WTC11 (cell line): Measurements from ENCODE around the gene IFNA16. TPM values are rescaled to one million over a fixed set of nuclear protein-coding genes. Genes with fewer than 3 reads are reported as not detected.

ENCODE experiments used
- ATAC-seq: fragments of 200-7000 bp; cut with Tn5 transposase; 2 replicates; pipeline ENCODE4 v1.10.0; 2021; ENCODE audit warnings: mild to moderate bottlenecking, moderate library complexity
- CTCF ChIA-PET: fragments of 300-600 bp; sonication (Branson Sonifier 250); formaldehyde crosslinking; loops from one replicate; lab custom pipeline; 2021; ENCODE audit warnings: antibody characterized with exemption; lab: Charles Lee
- POLR2A ChIA-PET: fragments of 350-600 bp; sonication (Branson Sonifier 250); formaldehyde crosslinking; loops from one replicate; lab custom pipeline; 2021; ENCODE audit warnings: antibody characterized with exemption; lab: Charles Lee
- DNase-seq: peaks from one replicate; pipeline ENCODE4 v3.0.0; 2021; ENCODE audit warnings: low spot score
- H3K27ac Mint-ChIP-seq: 2 replicates; pipeline ENCODE4 v1.8.0; 2021; ENCODE audit warnings: mixed read lengths
- H3K27me3 Mint-ChIP-seq: 2 replicates; pipeline ENCODE4 v1.8.0; 2021; ENCODE audit warnings: low read depth, mild to moderate bottlenecking, moderate library complexity, mixed read lengths
- H3K36me3 Mint-ChIP-seq: 2 replicates; pipeline ENCODE4 v1.8.0; 2021; ENCODE audit warnings: mixed read lengths
- H3K4me1 Mint-ChIP-seq: 2 replicates; pipeline ENCODE4 v1.8.0; 2022; ENCODE audit warnings: mixed read lengths
- H3K4me3 Mint-ChIP-seq: 2 replicates; pipeline ENCODE4 v1.8.0; 2021; ENCODE audit warnings: mild to moderate bottlenecking, moderate library complexity, mixed read lengths
- H3K9me3 Mint-ChIP-seq: 2 replicates; pipeline ENCODE4 v1.8.0; 2021; ENCODE audit warnings: mixed read lengths
- ATF1 ChIP-seq: sonication (generic); formaldehyde crosslinking; IDR thresholded peaks from 2 replicates; pipeline ENCODE4 v1.8.1; 2023; ENCODE audit warnings: mild to moderate bottlenecking, moderate library complexity, missing genetic modification reagents
- EMX1 ChIP-seq: fragments of 250-450 bp; sonication (Bioruptor Pico); IDR thresholded peaks from 2 replicates; pipeline ENCODE4 v1.8.0; 2021; ENCODE audit warnings: mild to moderate bottlenecking
- FOXJ3 ChIP-seq: sonication (generic); formaldehyde crosslinking; IDR thresholded peaks from 2 replicates; pipeline ENCODE4 v1.9.0; 2021; ENCODE audit warnings: missing genetic modification reagents, mild to moderate bottlenecking, borderline replicate concordance
- FOXK1 ChIP-seq: sonication (generic); formaldehyde crosslinking; IDR thresholded peaks from 2 replicates; pipeline ENCODE4 v1.8.0; 2022; ENCODE audit warnings: mild to moderate bottlenecking, moderate library complexity, missing genetic modification reagents
- HMGA2 ChIP-seq: fragments of 250-450 bp; sonication (Bioruptor Pico); IDR thresholded peaks from 2 replicates; pipeline ENCODE4 v1.4.0; 2021; ENCODE audit warnings: mild to moderate bottlenecking, moderate library complexity
- JAZF1 ChIP-seq: fragments of 250-450 bp; sonication (Bioruptor Pico); IDR thresholded peaks from 2 replicates; pipeline ENCODE4 v1.9.0; 2021; ENCODE audit warnings: moderate library complexity, mild to moderate bottlenecking, inconsistent platforms
- KAT7 ChIP-seq: sonication (generic); formaldehyde crosslinking; IDR thresholded peaks from 2 replicates; pipeline ENCODE4 v1.8.1; 2023; ENCODE audit warnings: missing genetic modification reagents, mild to moderate bottlenecking, borderline replicate concordance
- NFE2L1 ChIP-seq: sonication (generic); formaldehyde crosslinking; IDR thresholded peaks from 2 replicates; pipeline ENCODE4 v1.8.1; 2023; ENCODE audit warnings: missing genetic modification reagents
- NR3C1 ChIP-seq: sonication (generic); formaldehyde crosslinking; conservative IDR thresholded peaks from 2 replicates; pipeline ENCODE4 v1.8.1; 2023; ENCODE audit warnings: low read depth, mild to moderate bottlenecking, missing genetic modification reagents
- SMAD3 ChIP-seq: sonication (generic); formaldehyde crosslinking; IDR thresholded peaks from 2 replicates; pipeline ENCODE4 v1.8.0; 2022; ENCODE audit warnings: missing genetic modification reagents, mild to moderate bottlenecking, borderline replicate concordance
- SOX15 ChIP-seq: fragments of 250-450 bp; sonication (Bioruptor Pico); IDR thresholded peaks from 2 replicates; pipeline ENCODE4 v1.9.0; 2021; ENCODE audit warnings: mild to moderate bottlenecking
- SP1 ChIP-seq: sonication (generic); formaldehyde crosslinking; conservative IDR thresholded peaks from 2 replicates; pipeline ENCODE4 v1.8.1; 2022; ENCODE audit warnings: missing genetic modification reagents
- ZBTB21 ChIP-seq: sonication (generic); formaldehyde crosslinking; IDR thresholded peaks from 2 replicates; pipeline ENCODE4 v1.8.1; 2023; ENCODE audit warnings: mild to moderate bottlenecking, missing genetic modification reagents, borderline replicate concordance
- ZNF219 ChIP-seq: sonication (generic); formaldehyde crosslinking; IDR thresholded peaks from 2 replicates; pipeline ENCODE4 v1.8.0; 2023; ENCODE audit warnings: missing genetic modification reagents, mild to moderate bottlenecking, borderline replicate concordance
- ZNF232 ChIP-seq: sonication (generic); formaldehyde crosslinking; IDR thresholded peaks from 2 replicates; pipeline ENCODE4 v1.8.0; 2022; ENCODE audit warnings: mild to moderate bottlenecking, missing genetic modification reagents
- ZNF396 ChIP-seq: fragments of 250-450 bp; sonication (Bioruptor Pico); IDR thresholded peaks from 2 replicates; pipeline ENCODE4 v1.8.0; 2021; ENCODE audit warnings: mild to moderate bottlenecking, moderate library complexity, borderline replicate concordance
- total RNA-seq: library from RNA; stranded (reverse); gene quantifications from 3 replicates; pipeline ENCODE4 v1.2.3, GENCODE V29; 2021
- TF ChIP-seq, protein P1 (sequence below): sonication (generic); formaldehyde crosslinking; conservative IDR thresholded peaks from 2 replicates; pipeline ENCODE4 v1.8.1; 2022; ENCODE audit warnings: mild to moderate bottlenecking, missing genetic modification reagents
- TF ChIP-seq, protein P2 (sequence below): sonication (generic); formaldehyde crosslinking; IDR thresholded peaks from 2 replicates; pipeline ENCODE4 v1.8.1; 2022; ENCODE audit warnings: low read depth, mild to moderate bottlenecking, moderate library complexity, missing genetic modification reagents, borderline replicate concordance
- TF ChIP-seq, protein P3 (sequence below): sonication (generic); formaldehyde crosslinking; IDR thresholded peaks from 2 replicates; pipeline ENCODE4 v1.8.1; 2022; ENCODE audit warnings: missing genetic modification reagents, borderline replicate concordance
- TF ChIP-seq, protein P4 (sequence below): sonication (generic); formaldehyde crosslinking; IDR thresholded peaks from 2 replicates; pipeline ENCODE4 v1.8.0; 2022; ENCODE audit warnings: mild to moderate bottlenecking, missing genetic modification reagents
- TF ChIP-seq, protein P5 (sequence below): fragments of 250-450 bp; sonication (Bioruptor Pico); IDR thresholded peaks from 2 replicates; pipeline ENCODE4 v1.9.0; 2021; ENCODE audit warnings: mild to moderate bottlenecking
- TF ChIP-seq, protein P6 (sequence below): fragments of 250-450 bp; sonication (Bioruptor Pico); IDR thresholded peaks from 2 replicates; pipeline ENCODE4 v1.9.0; 2021; ENCODE audit warnings: mild to moderate bottlenecking, borderline replicate concordance
- TF ChIP-seq, protein P7 (sequence below): sonication (generic); formaldehyde crosslinking; IDR thresholded peaks from 2 replicates; pipeline ENCODE4 v1.8.0; 2023; ENCODE audit warnings: missing genetic modification reagents
- TF ChIP-seq, protein P8 (sequence below): sonication (generic); formaldehyde crosslinking; IDR thresholded peaks from 2 replicates; pipeline ENCODE4 v1.8.1; 2022; ENCODE audit warnings: mild to moderate bottlenecking, missing genetic modification reagents, moderate library complexity, borderline replicate concordance
- TF ChIP-seq, protein P9 (sequence below): sonication (generic); formaldehyde crosslinking; IDR thresholded peaks from 2 replicates; pipeline ENCODE4 v1.8.1; 2023; ENCODE audit warnings: mild to moderate bottlenecking, missing genetic modification reagents, moderate library complexity

IFNA16 gene
- total RNA-seq, 1 experiment from 2014 or later, result not detected

DNA sequence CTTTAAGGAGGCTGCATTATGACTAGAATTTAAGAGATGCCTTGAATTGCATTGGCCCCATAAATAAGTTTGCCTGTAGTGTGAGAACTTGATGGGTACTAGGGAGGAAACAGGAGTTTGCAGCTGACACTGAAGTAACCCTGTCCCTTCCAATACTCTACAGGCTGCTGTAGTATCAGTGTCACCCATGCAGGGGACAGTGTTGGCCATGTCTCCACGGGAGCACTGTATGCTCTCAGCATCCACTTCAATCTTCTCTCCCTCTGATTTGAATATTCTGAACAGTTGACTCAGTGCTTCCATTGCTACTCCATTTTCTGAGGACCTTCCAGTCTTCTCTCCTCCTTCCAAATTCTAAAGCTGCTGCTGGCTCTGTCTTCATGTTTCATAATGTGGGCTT lies 34.1 kb upstream of the IFNA16 start:
- Mint-ChIP-seq H3K4me1 (peaks cover 17% of the 10 kb centered on the region), H3K9me3 (no peaks in the 10 kb centered on the region), H3K27me3 (peaks cover 16% of the 10 kb centered on the region), H3K27ac (no peak overlapping the region), H3K36me3 (no peaks in the 10 kb centered on the region), H3K4me3 (no peak overlapping the region)
- POLR2A ChIA-PET, result no interaction called here
- CTCF ChIA-PET, result interaction anchor here (0.6 to 4.7 kb wide), 10 partner anchors 15 to 215 kb away, joined by 3 to 25 read pairs (median 4); no protein-coding TSS in a partner anchor
- no peak for TF ChIP-seq NFE2L1
- no peak for TF ChIP-seq SOX15 (CRISPR knock-in tag)
- TF ChIP-seq, protein P1, sequence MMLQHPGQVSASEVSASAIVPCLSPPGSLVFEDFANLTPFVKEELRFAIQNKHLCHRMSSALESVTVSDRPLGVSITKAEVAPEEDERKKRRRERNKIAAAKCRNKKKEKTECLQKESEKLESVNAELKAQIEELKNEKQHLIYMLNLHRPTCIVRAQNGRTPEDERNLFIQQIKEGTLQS, result no peak
- TF ChIP-seq, protein P2, sequence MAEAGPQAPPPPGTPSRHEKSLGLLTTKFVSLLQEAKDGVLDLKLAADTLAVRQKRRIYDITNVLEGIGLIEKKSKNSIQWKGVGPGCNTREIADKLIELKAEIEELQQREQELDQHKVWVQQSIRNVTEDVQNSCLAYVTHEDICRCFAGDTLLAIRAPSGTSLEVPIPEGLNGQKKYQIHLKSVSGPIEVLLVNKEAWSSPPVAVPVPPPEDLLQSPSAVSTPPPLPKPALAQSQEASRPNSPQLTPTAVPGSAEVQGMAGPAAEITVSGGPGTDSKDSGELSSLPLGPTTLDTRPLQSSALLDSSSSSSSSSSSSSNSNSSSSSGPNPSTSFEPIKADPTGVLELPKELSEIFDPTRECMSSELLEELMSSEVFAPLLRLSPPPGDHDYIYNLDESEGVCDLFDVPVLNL, result no peak
- no peak for TF ChIP-seq ATF1 (CRISPR knock-in tag)
- TF ChIP-seq, protein P3, sequence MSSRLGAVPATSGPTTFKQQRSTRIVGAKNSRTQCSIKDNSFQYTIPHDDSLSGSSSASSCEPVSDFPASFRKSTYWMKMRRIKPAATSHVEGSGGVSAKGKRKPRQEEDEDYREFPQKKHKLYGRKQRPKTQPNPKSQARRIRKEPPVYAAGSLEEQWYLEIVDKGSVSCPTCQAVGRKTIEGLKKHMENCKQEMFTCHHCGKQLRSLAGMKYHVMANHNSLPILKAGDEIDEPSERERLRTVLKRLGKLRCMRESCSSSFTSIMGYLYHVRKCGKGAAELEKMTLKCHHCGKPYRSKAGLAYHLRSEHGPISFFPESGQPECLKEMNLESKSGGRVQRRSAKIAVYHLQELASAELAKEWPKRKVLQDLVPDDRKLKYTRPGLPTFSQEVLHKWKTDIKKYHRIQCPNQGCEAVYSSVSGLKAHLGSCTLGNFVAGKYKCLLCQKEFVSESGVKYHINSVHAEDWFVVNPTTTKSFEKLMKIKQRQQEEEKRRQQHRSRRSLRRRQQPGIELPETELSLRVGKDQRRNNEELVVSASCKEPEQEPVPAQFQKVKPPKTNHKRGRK (CRISPR knock-in tag), result no peak
- no peak for TF ChIP-seq ZNF232 (CRISPR knock-in tag)
- no peak for TF ChIP-seq NR3C1 (CRISPR knock-in tag)
- TF ChIP-seq, protein P4, sequence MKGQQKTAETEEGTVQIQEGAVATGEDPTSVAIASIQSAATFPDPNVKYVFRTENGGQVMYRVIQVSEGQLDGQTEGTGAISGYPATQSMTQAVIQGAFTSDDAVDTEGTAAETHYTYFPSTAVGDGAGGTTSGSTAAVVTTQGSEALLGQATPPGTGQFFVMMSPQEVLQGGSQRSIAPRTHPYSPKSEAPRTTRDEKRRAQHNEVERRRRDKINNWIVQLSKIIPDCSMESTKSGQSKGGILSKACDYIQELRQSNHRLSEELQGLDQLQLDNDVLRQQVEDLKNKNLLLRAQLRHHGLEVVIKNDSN (CRISPR knock-in tag), result no peak
- no peak for TF ChIP-seq SP1 (CRISPR knock-in tag)
- no peak for TF ChIP-seq ZBTB21 (CRISPR knock-in tag)
- no peak for TF ChIP-seq ZNF396 (CRISPR knock-in tag)
- TF ChIP-seq EMX1 (CRISPR knock-in tag), result no peak
- TF ChIP-seq, protein P5, sequence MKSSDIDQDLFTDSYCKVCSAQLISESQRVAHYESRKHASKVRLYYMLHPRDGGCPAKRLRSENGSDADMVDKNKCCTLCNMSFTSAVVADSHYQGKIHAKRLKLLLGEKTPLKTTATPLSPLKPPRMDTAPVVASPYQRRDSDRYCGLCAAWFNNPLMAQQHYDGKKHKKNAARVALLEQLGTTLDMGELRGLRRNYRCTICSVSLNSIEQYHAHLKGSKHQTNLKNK (CRISPR knock-in tag), result no peak
- DNase-seq, result no peak
- peak; percentile 75 for ATAC-seq

DNA sequence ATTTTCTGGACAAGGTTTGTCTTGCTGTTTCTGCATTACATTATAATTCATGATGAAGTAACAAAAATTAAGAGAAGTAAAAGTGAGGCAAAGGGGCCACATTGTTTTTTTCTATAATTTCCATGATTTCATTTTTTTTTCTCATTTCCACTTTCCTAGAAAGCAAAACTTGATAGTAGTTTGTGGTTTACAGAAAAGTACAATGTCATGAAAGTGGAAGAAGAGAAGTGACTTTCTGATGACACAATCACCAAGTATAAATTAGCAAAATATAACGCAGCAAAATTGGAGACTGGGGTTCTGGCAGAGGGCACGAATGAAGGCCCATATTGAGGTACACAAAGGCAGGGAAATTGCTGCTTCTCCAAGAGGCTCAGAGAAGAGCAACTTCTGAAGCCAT lies 27.7 kb upstream of the IFNA16 start:
- no peaks in the 10 kb centered on the region for H3K9me3 Mint-ChIP-seq
- peaks cover 5% of the 10 kb centered on the region; the same call in 1 of the 2 replicates for H3K27me3 Mint-ChIP-seq
- ChIA-PET POLR2A (no interaction called here), CTCF (no interaction called here)
- no peaks in the 10 kb centered on the region for H3K36me3 Mint-ChIP-seq
- ATAC-seq (no peak), DNase-seq (no peak)
- no peak overlapping the region for H3K27ac Mint-ChIP-seq
- H3K4me3 Mint-ChIP-seq, result no peak overlapping the region
- no peak for TF ChIP-seq FOXK1 (CRISPR knock-in tag)
- TF ChIP-seq, protein P6, sequence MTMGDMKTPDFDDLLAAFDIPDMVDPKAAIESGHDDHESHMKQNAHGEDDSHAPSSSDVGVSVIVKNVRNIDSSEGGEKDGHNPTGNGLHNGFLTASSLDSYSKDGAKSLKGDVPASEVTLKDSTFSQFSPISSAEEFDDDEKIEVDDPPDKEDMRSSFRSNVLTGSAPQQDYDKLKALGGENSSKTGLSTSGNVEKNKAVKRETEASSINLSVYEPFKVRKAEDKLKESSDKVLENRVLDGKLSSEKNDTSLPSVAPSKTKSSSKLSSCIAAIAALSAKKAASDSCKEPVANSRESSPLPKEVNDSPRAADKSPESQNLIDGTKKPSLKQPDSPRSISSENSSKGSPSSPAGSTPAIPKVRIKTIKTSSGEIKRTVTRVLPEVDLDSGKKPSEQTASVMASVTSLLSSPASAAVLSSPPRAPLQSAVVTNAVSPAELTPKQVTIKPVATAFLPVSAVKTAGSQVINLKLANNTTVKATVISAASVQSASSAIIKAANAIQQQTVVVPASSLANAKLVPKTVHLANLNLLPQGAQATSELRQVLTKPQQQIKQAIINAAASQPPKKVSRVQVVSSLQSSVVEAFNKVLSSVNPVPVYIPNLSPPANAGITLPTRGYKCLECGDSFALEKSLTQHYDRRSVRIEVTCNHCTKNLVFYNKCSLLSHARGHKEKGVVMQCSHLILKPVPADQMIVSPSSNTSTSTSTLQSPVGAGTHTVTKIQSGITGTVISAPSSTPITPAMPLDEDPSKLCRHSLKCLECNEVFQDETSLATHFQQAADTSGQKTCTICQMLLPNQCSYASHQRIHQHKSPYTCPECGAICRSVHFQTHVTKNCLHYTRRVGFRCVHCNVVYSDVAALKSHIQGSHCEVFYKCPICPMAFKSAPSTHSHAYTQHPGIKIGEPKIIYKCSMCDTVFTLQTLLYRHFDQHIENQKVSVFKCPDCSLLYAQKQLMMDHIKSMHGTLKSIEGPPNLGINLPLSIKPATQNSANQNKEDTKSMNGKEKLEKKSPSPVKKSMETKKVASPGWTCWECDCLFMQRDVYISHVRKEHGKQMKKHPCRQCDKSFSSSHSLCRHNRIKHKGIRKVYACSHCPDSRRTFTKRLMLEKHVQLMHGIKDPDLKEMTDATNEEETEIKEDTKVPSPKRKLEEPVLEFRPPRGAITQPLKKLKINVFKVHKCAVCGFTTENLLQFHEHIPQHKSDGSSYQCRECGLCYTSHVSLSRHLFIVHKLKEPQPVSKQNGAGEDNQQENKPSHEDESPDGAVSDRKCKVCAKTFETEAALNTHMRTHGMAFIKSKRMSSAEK (CRISPR knock-in tag), result no peak
- TF ChIP-seq, protein P7, sequence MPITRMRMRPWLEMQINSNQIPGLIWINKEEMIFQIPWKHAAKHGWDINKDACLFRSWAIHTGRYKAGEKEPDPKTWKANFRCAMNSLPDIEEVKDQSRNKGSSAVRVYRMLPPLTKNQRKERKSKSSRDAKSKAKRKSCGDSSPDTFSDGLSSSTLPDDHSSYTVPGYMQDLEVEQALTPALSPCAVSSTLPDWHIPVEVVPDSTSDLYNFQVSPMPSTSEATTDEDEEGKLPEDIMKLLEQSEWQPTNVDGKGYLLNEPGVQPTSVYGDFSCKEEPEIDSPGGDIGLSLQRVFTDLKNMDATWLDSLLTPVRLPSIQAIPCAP (CRISPR knock-in tag), result no peak
- TF ChIP-seq, protein P8, sequence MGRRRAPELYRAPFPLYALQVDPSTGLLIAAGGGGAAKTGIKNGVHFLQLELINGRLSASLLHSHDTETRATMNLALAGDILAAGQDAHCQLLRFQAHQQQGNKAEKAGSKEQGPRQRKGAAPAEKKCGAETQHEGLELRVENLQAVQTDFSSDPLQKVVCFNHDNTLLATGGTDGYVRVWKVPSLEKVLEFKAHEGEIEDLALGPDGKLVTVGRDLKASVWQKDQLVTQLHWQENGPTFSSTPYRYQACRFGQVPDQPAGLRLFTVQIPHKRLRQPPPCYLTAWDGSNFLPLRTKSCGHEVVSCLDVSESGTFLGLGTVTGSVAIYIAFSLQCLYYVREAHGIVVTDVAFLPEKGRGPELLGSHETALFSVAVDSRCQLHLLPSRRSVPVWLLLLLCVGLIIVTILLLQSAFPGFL (CRISPR knock-in tag), result no peak
- TF ChIP-seq JAZF1 (CRISPR knock-in tag), result no peak
- TF ChIP-seq NFE2L1, result no peak
- TF ChIP-seq NR3C1 (CRISPR knock-in tag), result no peak
- no peak for TF ChIP-seq SMAD3 (CRISPR knock-in tag)
- TF ChIP-seq FOXJ3 (CRISPR knock-in tag), result no peak
- TF ChIP-seq, protein P9, sequence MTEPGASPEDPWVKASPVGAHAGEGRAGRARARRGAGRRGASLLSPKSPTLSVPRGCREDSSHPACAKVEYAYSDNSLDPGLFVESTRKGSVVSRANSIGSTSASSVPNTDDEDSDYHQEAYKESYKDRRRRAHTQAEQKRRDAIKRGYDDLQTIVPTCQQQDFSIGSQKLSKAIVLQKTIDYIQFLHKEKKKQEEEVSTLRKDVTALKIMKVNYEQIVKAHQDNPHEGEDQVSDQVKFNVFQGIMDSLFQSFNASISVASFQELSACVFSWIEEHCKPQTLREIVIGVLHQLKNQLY (CRISPR knock-in tag), result no peak
- TF ChIP-seq ZNF219 (CRISPR knock-in tag), result no peak
- no peak for TF ChIP-seq KAT7 (CRISPR knock-in tag)
- TF ChIP-seq HMGA2 (CRISPR knock-in tag), result no peak
- H3K4me1 Mint-ChIP-seq, result no peaks in the 10 kb centered on the region
